Smooth muscle cell (in vitro differentiated cells): ENCODE measurements around the gene GLP2R. TPM values are rescaled to one million over a fixed set of nuclear protein-coding genes. Genes with fewer than 3 reads are reported as not detected.

Experiments used
- DNase-seq: peaks from one replicate; lab custom pipeline; 2025; ENCODE audit not compliant: unreplicated experiment; lab: John Stamatoyannopoulos, UW
- H2AFZ ChIP-seq: fragments of 200-600 bp; sonication (generic); 2 replicates; pipeline ENCODE4 v1.6.0; 2016; ENCODE audit warnings: antibody characterized with exemption, low read depth, mild to moderate bottlenecking
- H3F3A ChIP-seq: fragments of 200-600 bp; sonication (generic); 2 replicates; pipeline ENCODE4 v1.6.0; 2017; ENCODE audit warnings: antibody characterized with exemption, low read depth
- H3K27ac ChIP-seq: fragments of 200-600 bp; sonication (generic); 2 replicates; pipeline ENCODE4 v1.5.1; 2016; ENCODE audit warnings: low read depth, mild to moderate bottlenecking
- H3K27me3 ChIP-seq: fragments of 200-600 bp; sonication (generic); 2 replicates; pipeline ENCODE4 v1.6.1; 2016; ENCODE audit warnings: low read depth, mild to moderate bottlenecking
- H3K36me3 ChIP-seq: fragments of 200-600 bp; sonication (generic); 2 replicates; pipeline ENCODE4 v1.5.1; 2016; ENCODE audit warnings: low read depth
- H3K4me1 ChIP-seq: fragments of 200-600 bp; sonication (generic); 2 replicates; pipeline ENCODE4 v1.5.1; 2016; ENCODE audit warnings: low read depth
- H3K4me2 ChIP-seq: fragments of 200-600 bp; sonication (generic); 2 replicates; pipeline ENCODE4 v1.6.0; 2016; ENCODE audit warnings: mild to moderate bottlenecking
- H3K4me3 ChIP-seq: fragments of 200-600 bp; sonication (generic); 2 replicates; pipeline ENCODE4 v1.5.1; 2016; ENCODE audit warnings: mild to moderate bottlenecking
- H3K79me2 ChIP-seq: fragments of 200-600 bp; sonication (generic); 2 replicates; pipeline ENCODE4 v1.6.0; 2016; ENCODE audit warnings: low read depth, mild to moderate bottlenecking
- H3K9ac ChIP-seq: fragments of 200-600 bp; sonication (generic); 2 replicates; pipeline ENCODE4 v1.6.0; 2016; ENCODE audit warnings: low read depth
- H3K9me3 ChIP-seq: fragments of 200-600 bp; sonication (generic); replicated peaks from 2 replicates; pipeline ENCODE4 v1.5.1; 2016; ENCODE audit warnings: low read depth
- H4K20me1 ChIP-seq: fragments of 200-600 bp; sonication (generic); 2 replicates; pipeline ENCODE4 v1.6.0; 2016; ENCODE audit warnings: low read depth
- WGBS: methylation state at CpG from one replicate; pipeline ENCODE4 v1.1.7; 2016; ENCODE audit warnings: low lambda C conversion rate; 5-methylcytosine and 5-hydroxymethylcytosine counted together
- polyA plus RNA-seq: library from polyadenylated mRNA; unstranded; fragments of >200 nt; fragmentation: Nextera tagmentation; extraction: Ambion mirVana; gene quantifications from 2 replicates; pipeline ENCODE4 v1.2.1, GENCODE V29; 2016
- total RNA-seq: library from RNA; depleted of rRNA; stranded (reverse); fragments of >200 nt; gene quantifications from 2 replicates; pipeline ENCODE4 v1.2.3, GENCODE V29; 2014
- TF ChIP-seq, protein P1 (sequence below): fragments of 200-600 bp; sonication (generic); IDR thresholded peaks from 2 replicates; pipeline ENCODE4 v1.5.1; 2017; ENCODE audit warnings: borderline replicate concordance, mild to moderate bottlenecking, antibody characterized with exemption; ENCODE audit not compliant: insufficient read depth, poor library complexity, severe bottlenecking

The GLP2R gene, protein sequence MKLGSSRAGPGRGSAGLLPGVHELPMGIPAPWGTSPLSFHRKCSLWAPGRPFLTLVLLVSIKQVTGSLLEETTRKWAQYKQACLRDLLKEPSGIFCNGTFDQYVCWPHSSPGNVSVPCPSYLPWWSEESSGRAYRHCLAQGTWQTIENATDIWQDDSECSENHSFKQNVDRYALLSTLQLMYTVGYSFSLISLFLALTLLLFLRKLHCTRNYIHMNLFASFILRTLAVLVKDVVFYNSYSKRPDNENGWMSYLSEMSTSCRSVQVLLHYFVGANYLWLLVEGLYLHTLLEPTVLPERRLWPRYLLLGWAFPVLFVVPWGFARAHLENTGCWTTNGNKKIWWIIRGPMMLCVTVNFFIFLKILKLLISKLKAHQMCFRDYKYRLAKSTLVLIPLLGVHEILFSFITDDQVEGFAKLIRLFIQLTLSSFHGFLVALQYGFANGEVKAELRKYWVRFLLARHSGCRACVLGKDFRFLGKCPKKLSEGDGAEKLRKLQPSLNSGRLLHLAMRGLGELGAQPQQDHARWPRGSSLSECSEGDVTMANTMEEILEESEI
- total RNA-seq (0.18 and 0.45 TPM in 2 replicates), polyA plus RNA-seq (0.03 and 0.73 TPM in 2 replicates)

DNA sequence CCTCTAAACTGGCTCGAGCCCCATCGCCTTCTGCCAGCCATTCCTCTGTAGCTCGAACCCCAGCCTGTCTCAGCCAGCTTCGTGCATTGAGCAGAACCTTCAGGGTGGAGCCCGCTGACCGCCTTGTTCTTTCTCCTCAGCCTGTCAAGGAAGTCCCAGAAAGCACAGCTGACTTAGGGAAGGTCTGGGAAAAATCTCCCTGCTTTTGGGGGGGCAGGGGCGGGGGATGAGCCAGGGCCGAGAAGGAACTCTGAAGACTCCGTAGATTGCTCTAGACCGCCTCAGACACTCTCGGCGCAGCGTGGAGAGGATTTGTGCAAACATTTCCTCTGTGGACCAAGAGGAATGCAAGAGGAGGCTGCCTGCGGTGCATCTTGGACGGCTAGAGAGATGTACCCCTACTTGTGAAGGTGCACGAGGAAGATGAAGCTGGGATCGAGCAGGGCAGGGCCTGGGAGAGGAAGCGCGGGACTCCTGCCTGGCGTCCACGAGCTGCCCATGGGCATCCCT lies at the start of gene GLP2R:
Gene GLP2R (plus strand): TSS at position 284 of the 510 bp plus-strand sequence. CDS start 140 bp downstream, at position 424.
- no peak within 1 kb of the TSS for H3K9ac ChIP-seq
- H2AFZ ChIP-seq = no peak within 1 kb of the TSS

DNA sequence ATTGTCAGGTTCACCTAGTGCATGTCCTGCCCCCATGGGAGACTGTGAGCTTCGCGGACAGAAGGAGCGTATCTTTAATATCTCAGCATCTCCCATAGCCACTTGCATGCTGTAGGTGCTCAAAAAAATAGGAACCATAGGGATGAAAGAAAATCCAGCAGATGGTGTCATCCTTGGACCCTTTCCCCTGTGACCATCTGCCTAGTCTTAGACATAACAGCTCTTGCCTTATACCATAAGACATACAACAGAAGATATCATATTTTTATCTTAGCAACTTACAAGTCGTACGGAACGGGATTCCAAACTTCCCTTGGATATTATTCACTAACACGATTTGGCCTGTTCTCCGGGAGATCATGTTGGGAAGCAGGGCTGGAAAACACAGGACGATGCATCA lies 48.8 kb upstream of the GLP2R start:
- TF ChIP-seq, protein P1, sequence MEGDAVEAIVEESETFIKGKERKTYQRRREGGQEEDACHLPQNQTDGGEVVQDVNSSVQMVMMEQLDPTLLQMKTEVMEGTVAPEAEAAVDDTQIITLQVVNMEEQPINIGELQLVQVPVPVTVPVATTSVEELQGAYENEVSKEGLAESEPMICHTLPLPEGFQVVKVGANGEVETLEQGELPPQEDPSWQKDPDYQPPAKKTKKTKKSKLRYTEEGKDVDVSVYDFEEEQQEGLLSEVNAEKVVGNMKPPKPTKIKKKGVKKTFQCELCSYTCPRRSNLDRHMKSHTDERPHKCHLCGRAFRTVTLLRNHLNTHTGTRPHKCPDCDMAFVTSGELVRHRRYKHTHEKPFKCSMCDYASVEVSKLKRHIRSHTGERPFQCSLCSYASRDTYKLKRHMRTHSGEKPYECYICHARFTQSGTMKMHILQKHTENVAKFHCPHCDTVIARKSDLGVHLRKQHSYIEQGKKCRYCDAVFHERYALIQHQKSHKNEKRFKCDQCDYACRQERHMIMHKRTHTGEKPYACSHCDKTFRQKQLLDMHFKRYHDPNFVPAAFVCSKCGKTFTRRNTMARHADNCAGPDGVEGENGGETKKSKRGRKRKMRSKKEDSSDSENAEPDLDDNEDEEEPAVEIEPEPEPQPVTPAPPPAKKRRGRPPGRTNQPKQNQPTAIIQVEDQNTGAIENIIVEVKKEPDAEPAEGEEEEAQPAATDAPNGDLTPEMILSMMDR = no peak
- no peak overlapping the region for H2AFZ ChIP-seq
- no peaks in the 10 kb centered on the region for H3K4me1 ChIP-seq
- H3K79me2 ChIP-seq = no peaks in the 10 kb centered on the region
- H3F3A ChIP-seq = no peaks in the 10 kb centered on the region
- H3K36me3 ChIP-seq = no peaks in the 10 kb centered on the region
- WGBS = 93% methylated on average over 9 of the region's 9 CpGs
- no peak for DNase-seq
- peaks cover 26% of the 10 kb centered on the region for H3K27me3 ChIP-seq
- H3K4me2 ChIP-seq = no peak overlapping the region
- H3K27ac ChIP-seq = no peak overlapping the region
- no peaks in the 10 kb centered on the region for H3K9me3 ChIP-seq
- no peaks in the 10 kb centered on the region for H4K20me1 ChIP-seq
- no peak overlapping the region for H3K4me3 ChIP-seq
- H3K9ac ChIP-seq = no peak overlapping the region

More for the DNA sequence above, at the start of gene GLP2R:
- DNase-seq = no peak
- TF ChIP-seq, protein P1 = no peak
- H3K79me2 ChIP-seq = no peaks in the 10 kb centered on the region
- no peaks in the 10 kb centered on the region for H3K9me3 ChIP-seq
- no peaks in the 10 kb centered on the region for H3K27me3 ChIP-seq
- H3K4me1 ChIP-seq = no peaks in the 10 kb centered on the region
- H3K4me3 ChIP-seq = no peak within 1 kb of the TSS
- WGBS = 79% methylated on average over 21 of the region's 21 CpGs
- H3F3A ChIP-seq = no peaks in the 10 kb centered on the region
- no peak within 1 kb of the TSS for H3K27ac ChIP-seq
- no peaks in the 10 kb centered on the region for H4K20me1 ChIP-seq
- no peaks in the 10 kb centered on the region for H3K36me3 ChIP-seq
- H3K4me2 ChIP-seq = no peak within 1 kb of the TSS

DNA sequence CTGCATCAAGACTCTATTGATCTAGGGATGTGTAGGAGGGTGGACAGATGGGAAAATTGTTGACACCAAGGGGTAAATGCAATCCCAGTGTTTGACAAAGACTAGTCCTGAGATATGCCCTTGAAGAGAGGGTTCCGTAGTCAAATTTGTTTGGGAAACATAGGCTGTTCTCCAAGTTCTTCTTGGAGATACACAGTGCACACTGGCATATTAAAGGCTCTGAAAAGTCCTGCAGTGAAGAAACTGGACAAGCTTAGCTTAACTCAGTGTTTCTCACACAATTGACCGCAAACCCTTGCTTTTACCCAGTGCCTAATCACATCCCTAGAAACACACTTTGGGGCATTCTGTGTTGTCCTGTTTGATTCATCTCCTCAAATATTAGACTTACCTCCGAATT lies 45.2 kb upstream of the GLP2R start:
- H3F3A ChIP-seq = no peaks in the 10 kb centered on the region
- H3K9me3 ChIP-seq = no peaks in the 10 kb centered on the region
- H3K27ac ChIP-seq = no peak overlapping the region
- DNase-seq = no peak
- no peak overlapping the region for H2AFZ ChIP-seq
- no peaks in the 10 kb centered on the region for H4K20me1 ChIP-seq
- no peaks in the 10 kb centered on the region for H3K36me3 ChIP-seq
- no peak overlapping the region for H3K4me3 ChIP-seq
- peaks cover 35% of the 10 kb centered on the region for H3K27me3 ChIP-seq
- H3K4me2 ChIP-seq = no peak overlapping the region
- TF ChIP-seq, protein P1 = no peak
- WGBS = 90% methylated on average over 3 of the region's 3 CpGs
- no peaks in the 10 kb centered on the region for H3K4me1 ChIP-seq
- no peak overlapping the region for H3K9ac ChIP-seq
- H3K79me2 ChIP-seq = no peaks in the 10 kb centered on the region
